ENCODE data around the gene OTOGL.

OTOGL gene

GRCh38 chr12:80377140-80377794, 277.9 kb downstream of the OTOGL start:
- H4K20me1 ChIP-seq (ENCODE audit: insufficient read depth) = no peaks in the 10 kb centered on the region
- no peaks in the 10 kb centered on the region for H3K36me3 ChIP-seq (ENCODE audit: insufficient read depth)
- no peaks in the 10 kb centered on the region for H3K79me2 ChIP-seq (ENCODE audit: insufficient read depth, low read depth)
- H3K4me3 ChIP-seq (IDR thresholded peaks at IDR 0.05; ENCODE audit: insufficient read depth, low read depth, low read length) = no peak overlapping the region
- no peak overlapping the region for H2AFZ ChIP-seq (ENCODE audit: low read depth)
- no peaks in the 10 kb centered on the region for H3K4me1 ChIP-seq (ENCODE audit: low read depth, poor library complexity, severe bottlenecking)
- H3K4me2 ChIP-seq = no peak overlapping the region
- no peak overlapping the region for H3K9ac ChIP-seq
- H3K27me3 ChIP-seq (ENCODE audit: insufficient read depth, low read depth) = no peaks in the 10 kb centered on the region
- H3K27ac ChIP-seq = no peak overlapping the region
- no peak for TF ChIP-seq CTCF (conservative IDR thresholded peaks at IDR 0.05; ENCODE audit: low read depth, low read length)

- H3K4me1 ChIP-seq (ENCODE audit: low read depth, poor library complexity, severe bottlenecking) = no peaks in the 10 kb centered on the region
- H3K27ac ChIP-seq = no peak overlapping the region
- no peaks in the 10 kb centered on the region for H3K79me2 ChIP-seq (ENCODE audit: insufficient read depth, low read depth)
- no peaks in the 10 kb centered on the region for H3K27me3 ChIP-seq (ENCODE audit: insufficient read depth, low read depth)
- H3K4me3 ChIP-seq (IDR thresholded peaks at IDR 0.05; ENCODE audit: insufficient read depth, low read depth, low read length) = no peak overlapping the region
- no peaks in the 10 kb centered on the region for H4K20me1 ChIP-seq (ENCODE audit: insufficient read depth)
- no peak overlapping the region for H3K9ac ChIP-seq
- no peak overlapping the region for H3K4me2 ChIP-seq
- H2AFZ ChIP-seq (ENCODE audit: low read depth) = no peak overlapping the region
- TF ChIP-seq CTCF (conservative IDR thresholded peaks at IDR 0.05; ENCODE audit: low read depth, low read length) = no peak
- no peaks in the 10 kb centered on the region for H3K36me3 ChIP-seq (ENCODE audit: insufficient read depth)
Measured at GRCh38 chr12:80381121-80381520, 281.8 kb downstream of the OTOGL start.

GRCh38 chr12:80382254-80382653, 282.9 kb downstream of the OTOGL start:
- Histone ChIP-seq H3K79me2 (ENCODE audit: insufficient read depth, low read depth) (no peaks in the 10 kb centered on the region), H3K36me3 (ENCODE audit: insufficient read depth) (no peaks in the 10 kb centered on the region), H3K27ac (no peak overlapping the region), H3K4me3 (IDR thresholded peaks at IDR 0.05; ENCODE audit: insufficient read depth, low read depth, low read length) (no peak overlapping the region), H4K20me1 (ENCODE audit: insufficient read depth) (no peaks in the 10 kb centered on the region), H3K4me1 (ENCODE audit: low read depth, poor library complexity, severe bottlenecking) (no peaks in the 10 kb centered on the region), H3K4me2 (no peak overlapping the region), H2AFZ (ENCODE audit: low read depth) (no peak overlapping the region), H3K9ac (no peak overlapping the region), H3K27me3 (ENCODE audit: insufficient read depth, low read depth) (no peaks in the 10 kb centered on the region)
- TF ChIP-seq CTCF (conservative IDR thresholded peaks at IDR 0.05; ENCODE audit: low read depth, low read length) = no peak

GRCh38 chr12:80400571-80400991, 301.2 kb downstream of the OTOGL start:
- Histone ChIP-seq H3K36me3 (ENCODE audit: insufficient read depth) (no peaks in the 10 kb centered on the region), H3K4me3 (IDR thresholded peaks at IDR 0.05; ENCODE audit: insufficient read depth, low read depth, low read length) (no peak overlapping the region), H3K79me2 (ENCODE audit: insufficient read depth, low read depth) (no peaks in the 10 kb centered on the region), H3K27ac (no peak overlapping the region), H3K4me2 (no peak overlapping the region), H3K27me3 (ENCODE audit: insufficient read depth, low read depth) (no peaks in the 10 kb centered on the region), H4K20me1 (ENCODE audit: insufficient read depth) (no peaks in the 10 kb centered on the region), H3K9ac (no peak overlapping the region), H3K4me1 (ENCODE audit: low read depth, poor library complexity, severe bottlenecking) (peaks cover 16% of the 10 kb centered on the region), H2AFZ (ENCODE audit: low read depth) (no peak overlapping the region)
- no peak for TF ChIP-seq CTCF (conservative IDR thresholded peaks at IDR 0.05; ENCODE audit: low read depth, low read length)

Data from KMS-11 (cell line).